Measurements from ENCODE around the gene PLEKHA8.

The PLEKHA8 gene, protein sequence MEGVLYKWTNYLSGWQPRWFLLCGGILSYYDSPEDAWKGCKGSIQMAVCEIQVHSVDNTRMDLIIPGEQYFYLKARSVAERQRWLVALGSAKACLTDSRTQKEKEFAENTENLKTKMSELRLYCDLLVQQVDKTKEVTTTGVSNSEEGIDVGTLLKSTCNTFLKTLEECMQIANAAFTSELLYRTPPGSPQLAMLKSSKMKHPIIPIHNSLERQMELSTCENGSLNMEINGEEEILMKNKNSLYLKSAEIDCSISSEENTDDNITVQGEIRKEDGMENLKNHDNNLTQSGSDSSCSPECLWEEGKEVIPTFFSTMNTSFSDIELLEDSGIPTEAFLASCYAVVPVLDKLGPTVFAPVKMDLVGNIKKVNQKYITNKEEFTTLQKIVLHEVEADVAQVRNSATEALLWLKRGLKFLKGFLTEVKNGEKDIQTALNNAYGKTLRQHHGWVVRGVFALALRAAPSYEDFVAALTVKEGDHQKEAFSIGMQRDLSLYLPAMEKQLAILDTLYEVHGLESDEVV

GRCh38 chr7:30028216-30028748 lies at the start of gene PLEKHA8:
PLEKHA8 (plus strand) TSS chr7:30028412; CDS start chr7:30028763, 351 bp downstream.
- DNase-seq (ENCODE audit: low read depth in 2 of 2), result peak; percentile 81 to 82

DNA sequence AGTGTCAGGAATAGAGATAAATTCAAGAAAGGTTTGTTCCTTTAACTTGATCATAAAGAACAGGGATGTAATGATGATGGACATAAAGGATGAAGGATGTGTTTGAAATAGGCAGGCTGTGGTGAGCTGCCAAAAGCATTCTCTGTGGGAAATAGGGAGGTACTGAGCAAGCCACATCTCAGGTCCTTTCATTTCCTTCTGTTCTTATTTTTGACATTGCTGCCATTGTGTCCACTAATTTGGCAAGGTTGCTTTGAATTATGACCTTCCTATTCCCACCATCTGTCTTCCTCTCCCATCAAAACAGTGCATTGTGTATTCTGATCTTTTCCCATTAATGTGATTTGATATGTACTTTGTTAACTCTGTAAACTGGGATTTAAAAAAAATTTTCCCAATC lies 48.1 kb upstream of the PLEKHA8 start:
- no peak for DNase-seq (ENCODE audit: low read depth in 2 of 2)

GRCh38 chr7:29987083-29987482 lies 41.1 kb upstream of the PLEKHA8 start:
- no peak for DNase-seq (ENCODE audit: low read depth in 2 of 2)

- DNase-seq (ENCODE audit: low read depth in 2 of 2), result no peak
These were observed 40.3 kb upstream of the PLEKHA8 start for GRCh38 chr7:29987811-29988317.

DNA sequence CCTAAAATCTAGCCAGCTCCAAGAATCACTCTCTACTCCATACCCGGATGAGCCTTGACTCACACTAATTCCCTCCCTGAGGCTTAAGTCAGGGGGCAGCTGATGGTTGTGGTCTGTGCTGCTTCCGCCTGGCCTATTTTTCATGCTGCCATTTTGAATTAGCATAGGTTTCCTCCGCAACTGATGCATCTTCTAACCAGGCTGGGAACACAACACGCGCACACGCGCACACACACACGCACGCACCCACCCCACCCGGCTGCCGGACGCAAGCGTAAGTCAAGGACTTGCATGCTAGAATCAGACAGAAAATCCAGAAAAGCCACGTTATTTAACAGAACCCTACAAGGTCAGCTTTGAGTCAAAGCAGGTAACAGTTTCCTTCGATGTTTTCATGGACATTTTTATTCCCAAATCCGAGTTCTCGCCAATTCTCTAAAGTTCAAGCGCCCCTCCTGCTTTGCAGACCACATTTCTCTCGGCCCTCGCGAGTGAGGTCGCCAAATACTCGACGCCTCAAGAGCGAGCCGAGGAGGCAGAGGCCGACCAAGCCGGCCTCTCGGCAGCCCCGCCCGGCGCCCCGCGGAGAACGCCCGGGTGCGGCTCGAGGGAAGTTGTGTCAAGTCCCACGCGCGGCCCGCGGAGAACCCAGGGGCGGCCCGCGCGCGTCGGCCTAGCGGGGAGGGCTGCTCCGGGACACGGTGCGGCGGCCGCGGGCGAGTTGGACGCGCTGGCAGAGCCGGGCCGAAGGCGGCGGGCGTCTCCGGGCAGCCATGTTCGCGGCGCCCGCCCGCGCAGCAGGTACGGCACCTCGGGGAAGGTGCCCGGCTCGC lies 39.6 kb upstream of the PLEKHA8 start:
- DNase-seq (ENCODE audit: low read depth in 2 of 2), result peak in 1 of 2 donors; percentile 4

- no peak for DNase-seq (ENCODE audit: low read depth in 2 of 2)
These were observed 38.8 kb upstream of the PLEKHA8 start, which contains the start of gene SCRN1 for GRCh38 chr7:29989257-29989995. SCRN1 (minus strand) TSS chr7:29989801; CDS start chr7:29969067, 20,734 bp downstream.

GRCh38 chr7:29990931-29991330 lies 37.3 kb upstream of the PLEKHA8 start:
- DNase-seq (ENCODE audit: low read depth in 2 of 2), result no peak

DNA sequence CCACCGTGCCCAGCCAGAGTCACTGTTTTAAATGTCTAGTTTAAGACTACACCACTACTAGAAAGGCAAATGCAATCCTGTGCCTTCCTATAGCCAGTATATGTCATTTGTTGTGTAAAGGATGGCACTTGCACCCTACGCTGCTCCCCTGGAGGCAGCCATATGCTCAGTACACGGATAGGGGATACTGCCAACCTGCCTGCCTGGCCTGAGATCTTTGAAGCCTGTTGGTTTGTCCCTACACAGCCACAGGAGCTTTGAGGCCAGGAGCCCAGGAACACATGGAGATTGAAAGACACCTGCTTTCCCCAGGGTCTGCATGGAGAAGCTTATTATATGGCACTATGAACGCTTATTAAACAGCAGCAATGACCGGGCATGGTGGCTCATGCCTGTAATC lies 36.3 kb upstream of the PLEKHA8 start:
- no peak for DNase-seq (ENCODE audit: low read depth in 2 of 2)

DNA sequence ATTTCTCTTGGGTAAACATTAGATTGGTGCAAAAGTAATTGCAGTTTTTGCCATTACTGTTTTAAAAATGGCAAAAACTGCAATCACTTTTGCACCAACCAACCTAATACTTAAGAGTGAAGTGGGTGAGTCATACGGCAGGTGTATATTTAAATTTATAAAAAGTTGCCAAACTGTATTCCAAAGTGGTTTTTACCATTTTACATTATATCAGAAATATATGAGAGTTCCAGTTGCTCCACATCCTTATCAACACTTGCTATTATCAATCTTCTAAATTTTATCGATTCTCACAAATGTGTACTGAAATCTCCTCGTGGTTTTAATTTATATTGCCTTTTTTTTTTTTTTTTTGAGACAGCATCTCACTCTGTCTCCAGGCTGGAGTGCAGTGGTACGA lies 35.1 kb upstream of the PLEKHA8 start:
- DNase-seq (ENCODE audit: low read depth in 2 of 2), result no peak

- DNase-seq (ENCODE audit: low read depth in 2 of 2), result no peak
These were observed 32.6 kb upstream of the PLEKHA8 start for GRCh38 chr7:29995652-29996051.

DNA sequence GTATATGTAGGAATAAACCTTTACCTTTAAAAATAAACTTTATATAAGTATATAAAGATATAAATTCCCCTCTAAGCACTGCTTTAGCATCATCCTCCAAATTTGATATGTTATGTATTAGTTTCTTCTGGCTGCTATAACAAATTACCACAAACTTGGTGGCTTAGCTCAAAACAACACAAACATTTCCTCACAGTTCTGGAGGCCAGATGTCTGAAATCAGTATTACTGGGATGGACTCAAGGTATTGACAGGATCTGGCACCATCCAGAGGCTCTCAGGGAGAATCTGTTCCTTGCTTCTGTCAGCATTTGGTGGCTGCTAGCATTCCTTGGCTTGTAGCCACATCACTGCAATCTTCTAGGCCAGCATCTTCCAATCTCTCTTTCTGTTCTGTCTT lies 31.9 kb upstream of the PLEKHA8 start:
- DNase-seq (ENCODE audit: low read depth in 2 of 2), result no peak

DNA sequence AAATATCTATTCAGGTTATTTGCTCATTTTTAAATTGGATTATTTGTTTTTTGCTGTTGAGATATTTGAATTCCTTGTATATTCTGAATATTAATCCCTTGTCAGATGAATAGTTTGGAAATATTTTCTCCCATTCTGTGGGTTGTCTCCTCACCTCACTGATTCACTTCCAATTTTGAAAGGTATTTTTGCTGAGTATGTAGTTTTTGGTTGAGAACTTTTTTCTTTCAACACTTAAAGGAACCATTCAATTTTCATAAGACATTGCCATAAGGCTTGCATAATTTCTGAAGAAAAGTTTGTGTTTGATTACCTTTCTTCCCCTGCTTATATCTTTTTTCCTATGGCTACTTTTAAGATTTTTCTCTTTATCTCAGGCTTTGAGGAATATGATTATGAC lies 29.7 kb upstream of the PLEKHA8 start:
- DNase-seq (ENCODE audit: low read depth in 2 of 2), result no peak

- no peak for DNase-seq (ENCODE audit: low read depth in 2 of 2)
These were observed 26.2 kb upstream of the PLEKHA8 start for GRCh38 chr7:30001998-30002397.

GRCh38 chr7:30003098-30003497 lies 25.1 kb upstream of the PLEKHA8 start:
- no peak for DNase-seq (ENCODE audit: low read depth in 2 of 2)

GRCh38 chr7:30005464-30005863 lies 22.7 kb upstream of the PLEKHA8 start:
- DNase-seq (ENCODE audit: low read depth in 2 of 2), result no peak

- DNase-seq (ENCODE audit: low read depth in 2 of 2), result no peak
These were observed 18.2 kb upstream of the PLEKHA8 start for GRCh38 chr7:30010021-30010420.

DNA sequence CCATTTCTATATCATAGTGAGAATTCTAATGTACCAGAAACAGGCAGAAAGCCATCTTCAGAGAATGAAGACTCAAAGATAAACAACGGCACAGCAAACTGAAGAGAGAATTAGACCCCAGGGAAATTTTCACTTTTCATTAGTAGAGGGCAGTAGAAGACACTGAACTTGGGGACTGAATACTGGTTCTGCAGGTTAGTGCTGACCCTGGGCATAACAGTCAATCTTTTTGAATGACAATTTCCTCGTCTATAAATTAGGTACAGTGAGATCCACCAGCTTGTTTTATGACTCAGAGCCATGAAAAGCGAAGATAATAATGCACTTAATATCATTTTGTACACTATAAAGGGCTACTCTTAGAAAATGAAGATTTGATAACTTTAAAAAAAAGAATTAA lies 15.5 kb upstream of the PLEKHA8 start:
- no peak for DNase-seq (ENCODE audit: low read depth in 2 of 2)

GRCh38 chr7:30018451-30018850 lies 9.8 kb upstream of the PLEKHA8 start:
- DNase-seq (ENCODE audit: low read depth in 2 of 2), result no peak

DNA sequence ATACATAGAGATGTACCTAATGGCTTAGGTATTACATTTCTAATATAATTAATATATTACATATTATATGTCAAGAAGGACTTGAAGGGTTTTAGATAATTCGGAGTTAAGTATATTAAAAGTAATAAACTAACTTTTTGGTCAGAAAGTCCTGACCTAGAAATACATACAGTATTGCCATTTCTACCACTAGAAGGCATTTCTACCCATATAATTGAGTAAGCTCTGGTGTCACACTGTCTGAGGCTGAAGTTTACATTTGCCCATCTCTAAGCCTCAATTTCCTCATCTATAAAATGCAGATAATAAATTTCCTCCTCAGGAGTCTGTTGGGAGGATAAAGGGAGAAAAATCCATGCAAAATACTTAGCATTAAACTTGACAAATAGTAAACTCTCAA lies 8.8 kb upstream of the PLEKHA8 start:
- DNase-seq (ENCODE audit: low read depth in 2 of 2), result no peak

- DNase-seq (ENCODE audit: low read depth in 2 of 2), result no peak
These were observed 8.3 kb upstream of the PLEKHA8 start for GRCh38 chr7:30019960-30020359.

DNA sequence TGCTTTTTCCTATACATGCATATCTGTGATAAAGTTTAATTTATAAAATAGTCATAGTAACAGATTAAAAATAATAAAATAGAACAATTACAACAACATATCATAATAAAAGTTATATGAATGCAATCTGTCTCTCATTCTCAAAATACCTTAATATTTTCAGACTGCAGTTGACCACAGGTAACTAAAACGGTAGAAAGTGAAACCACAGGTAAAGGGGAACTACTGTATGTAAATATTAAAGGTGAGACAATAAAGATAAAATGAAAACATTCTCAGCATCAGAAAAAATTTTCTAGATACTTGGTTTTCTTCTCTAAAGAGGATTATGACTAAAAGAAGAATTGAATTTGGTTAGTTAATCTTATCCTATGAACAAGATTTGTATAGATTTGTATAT lies 7.7 kb upstream of the PLEKHA8 start:
- no peak for DNase-seq (ENCODE audit: low read depth in 2 of 2)

Measured in activated CD4-positive, alpha-beta T cell treated with anti-CD3 and anti-CD28 coated beads for 24 hours (primary cell).